Thoracic aorta (tissue), 2 donors: Measurements from ENCODE around the gene EDIL3. TPM values are rescaled to one million over a fixed set of nuclear protein-coding genes. Genes with fewer than 3 reads are reported as not detected.

ENCODE experiments used
- ATAC-seq: fragments of 150-250 bp; one replicate; pipeline ENCODE4 v1.8.0; 2017; ENCODE audit warnings: low read depth; ENCODE audit not compliant: insufficient number of reproducible peaks, low FRiP score
- DNase-seq: peaks from one replicate; pipeline ENCODE4 v3.0.0-alpha.2; 2020; ENCODE audit warnings: low spot score
- H3K27ac ChIP-seq, 2 donors: fragments of 200-600 bp; sonication (generic); 1 replicate in 1 of 2; 2 replicates in 1 of 2; pipeline ENCODE4 v1.5.1; 2016; ENCODE audit warnings: mild to moderate bottlenecking in 2 of 2, moderate library complexity in 2 of 2
- H3K27me3 ChIP-seq: fragments of 200-600 bp; sonication (generic); replicated peaks from 2 replicates; pipeline ENCODE4 v1.6.0; 2016; ENCODE audit warnings: mild to moderate bottlenecking; ENCODE audit not compliant: insufficient read depth
- H3K36me3 ChIP-seq: fragments of 200-600 bp; sonication (generic); one replicate; pipeline ENCODE4 v1.5.1; 2016
- H3K4me1 ChIP-seq, 2 donors: fragments of 200-600 bp; sonication (generic); 1 replicate in 1 of 2; 2 replicates in 1 of 2; pipeline versions ENCODE4 v1.5.1 to v1.6.0; 2016; ENCODE audit warnings: low read depth in 2 of 2, mild to moderate bottlenecking in 1 of 2; ENCODE audit not compliant: control insufficient read depth in 1 of 2
- H3K4me3 ChIP-seq: fragments of 200-600 bp; sonication (generic); 2 replicates; pipeline ENCODE4 v1.5.1; 2016; ENCODE audit warnings: mild to moderate bottlenecking
- H3K9me3 ChIP-seq: fragments of 200-600 bp; sonication (generic); 2 replicates; pipeline ENCODE4 v1.5.1; 2016
- CTCF ChIP-seq: fragments of 200-600 bp; sonication (generic); IDR thresholded peaks from one replicate; pipeline ENCODE4 v1.5.1; 2019; ENCODE audit warnings: antibody characterized with exemption
- total RNA-seq, 2 donors: library from RNA; depleted of rRNA; stranded (reverse); fragments of >200 nt; gene quantifications; one replicate each; pipeline versions ENCODE4 v1.1.0 to v1.2.3, GENCODE V29; 2016

Gene EDIL3
- total RNA-seq, 2 donors from 2014 or later, result 157 to 170 TPM

DNA sequence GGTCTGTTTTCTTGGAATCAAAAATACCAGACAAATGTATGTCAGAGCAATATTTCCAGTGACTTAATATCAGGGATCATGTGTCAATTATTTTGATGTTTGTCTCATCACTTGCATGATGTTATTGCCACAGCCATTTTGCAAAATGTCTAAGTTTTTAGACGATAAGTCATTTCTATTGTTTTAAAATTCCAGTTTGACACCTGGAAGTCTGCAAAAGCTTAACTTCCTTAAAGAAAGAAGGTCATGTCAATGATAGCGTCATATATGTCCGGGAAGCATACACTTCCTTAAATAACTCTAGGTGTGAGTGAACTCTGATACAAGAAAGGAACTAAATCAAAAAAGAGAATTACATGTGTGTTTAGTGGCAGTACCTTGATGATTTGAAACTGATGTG is 259.5 kb downstream of the EDIL3 start:
- H3K4me3 ChIP-seq, result no peak overlapping the region
- no peaks in the 10 kb centered on the region for H3K27me3 ChIP-seq
- no peaks in the 10 kb centered on the region for H3K9me3 ChIP-seq
- no peak for DNase-seq
- H3K27ac ChIP-seq, result no peak overlapping the region
- no peaks in the 10 kb centered on the region for H3K36me3 ChIP-seq
- TF ChIP-seq CTCF, result no peak
- H3K4me1 ChIP-seq, result no peaks in the 10 kb centered on the region
- no peak for ATAC-seq

GRCh38 chr5:84119252-84119651 is 265.4 kb downstream of the EDIL3 start:
- DNase-seq, result no peak
- Histone ChIP-seq H3K27me3 (no peaks in the 10 kb centered on the region), H3K27ac (no peak overlapping the region), H3K4me3 (no peak overlapping the region), H3K9me3 (no peaks in the 10 kb centered on the region), H3K4me1 (no peaks in the 10 kb centered on the region), H3K36me3 (no peaks in the 10 kb centered on the region)
- ATAC-seq, result no peak
- no peak for TF ChIP-seq CTCF

DNA sequence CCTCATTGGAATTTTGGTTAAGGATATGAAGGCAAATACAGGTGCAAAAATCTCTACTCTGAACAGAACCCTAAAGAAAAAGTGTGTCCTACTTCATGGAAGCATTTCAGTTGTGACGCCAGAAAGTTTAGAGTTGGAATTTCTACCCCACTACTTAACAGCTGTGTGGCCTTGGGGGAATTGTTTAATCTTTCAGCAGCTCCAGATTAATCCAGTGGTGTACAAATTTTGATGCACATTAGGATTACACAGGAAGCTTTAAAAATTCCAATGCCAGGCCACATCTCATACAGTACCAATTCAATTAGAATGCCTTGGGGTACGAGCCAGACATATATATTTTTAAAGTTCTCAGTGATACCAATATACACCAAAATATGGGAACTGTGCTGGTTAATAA is 266.1 kb downstream of the EDIL3 start:
- TF ChIP-seq CTCF, result no peak
- Histone ChIP-seq H3K27ac (no peak overlapping the region), H3K4me1 (no peaks in the 10 kb centered on the region), H3K4me3 (no peak overlapping the region), H3K27me3 (no peaks in the 10 kb centered on the region), H3K36me3 (no peaks in the 10 kb centered on the region), H3K9me3 (no peaks in the 10 kb centered on the region)
- ATAC-seq, result no peak
- no peak for DNase-seq

- TF ChIP-seq CTCF, result no peak
- no peaks in the 10 kb centered on the region for H3K4me1 ChIP-seq
Measured at GRCh38 chr5:84115727-84116126, 269.0 kb downstream of the EDIL3 start.

DNA sequence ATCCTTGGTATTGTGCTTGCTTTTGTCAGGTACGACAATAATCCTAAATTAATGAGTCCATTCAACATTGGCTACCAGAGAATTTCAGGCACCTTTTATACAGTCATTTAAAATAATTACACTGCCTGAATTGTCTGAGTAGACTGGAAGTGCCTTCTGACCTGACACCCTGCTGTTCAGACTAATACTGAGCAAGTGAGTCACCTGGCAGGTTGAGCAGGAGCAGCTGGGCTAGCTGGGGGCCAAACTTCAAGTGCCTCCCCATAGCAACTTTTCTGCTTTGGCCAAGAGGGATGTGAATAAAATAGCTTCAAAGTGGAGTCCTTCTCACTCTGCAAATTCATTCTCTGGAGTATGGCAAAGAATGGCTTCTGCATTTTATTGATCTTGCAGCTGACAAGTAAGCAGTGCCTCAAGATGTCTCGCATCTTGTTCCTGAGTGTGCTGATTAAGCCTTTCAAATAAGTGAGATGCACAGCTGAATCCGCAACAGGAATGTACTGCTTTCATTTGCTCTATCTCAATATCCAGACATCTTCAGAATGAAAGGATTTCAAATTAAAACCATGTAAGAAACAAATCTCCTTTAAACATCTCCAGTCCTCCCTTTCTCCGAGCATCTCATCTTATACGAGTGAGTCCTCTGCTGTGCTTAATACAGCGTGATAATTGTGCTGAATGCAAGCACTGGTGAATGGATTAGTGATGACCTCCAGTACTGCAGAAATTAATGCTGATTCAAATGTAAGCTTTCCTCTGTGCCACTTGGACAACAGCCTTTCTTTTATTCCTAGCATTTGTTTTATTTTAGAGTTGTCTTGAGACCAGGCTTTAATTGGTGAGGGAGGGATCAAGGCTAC is 271.2 kb downstream of the EDIL3 start:
- DNase-seq (no peak), ATAC-seq (no peak)
- no peak overlapping the region for H3K4me3 ChIP-seq
- H3K27ac ChIP-seq, result no peak overlapping the region
- H3K36me3 ChIP-seq, result no peaks in the 10 kb centered on the region
- no peaks in the 10 kb centered on the region for H3K4me1 ChIP-seq
- no peaks in the 10 kb centered on the region for H3K9me3 ChIP-seq
- no peak for TF ChIP-seq CTCF
- no peaks in the 10 kb centered on the region for H3K27me3 ChIP-seq

More at GRCh38 chr5:84115727-84116126, 269.0 kb downstream of the EDIL3 start:
- ATAC-seq (no peak), DNase-seq (no peak)
- no peaks in the 10 kb centered on the region for H3K27me3 ChIP-seq
- H3K4me3 ChIP-seq, result no peak overlapping the region
- no peak overlapping the region for H3K27ac ChIP-seq
- H3K36me3 ChIP-seq, result no peaks in the 10 kb centered on the region
- H3K9me3 ChIP-seq, result no peaks in the 10 kb centered on the region
